Astrocyte (in vitro differentiated cells and primary cell): ENCODE data around the gene SREBF1. TPM values are rescaled to one million over a fixed set of nuclear protein-coding genes. Genes with fewer than 3 reads are reported as not detected.

Experiments
- DNase-seq: peaks from one replicate; pipeline ENCODE4 v3.0.0-alpha.2; 2010; ENCODE audit warnings: low read depth
- FAIRE-seq: peaks from 2 replicates; lab custom pipeline; 2011; peaks lifted over from hg19 to GRCh38; lab: Jason Lieb, UNC
- H2AFZ ChIP-seq: 2 replicates; pipeline ENCODE4 v1.6.0; 2012; ENCODE audit warnings: low read depth, low read length, inconsistent platforms
- H3K27ac ChIP-seq: 2 replicates; pipeline ENCODE4 v1.5.1; 2011; ENCODE audit warnings: low read depth, low read length, inconsistent platforms
- H3K27me3 ChIP-seq: 2 replicates; pipeline ENCODE4 v1.6.0; 2011; ENCODE audit warnings: low read length, inconsistent platforms; ENCODE audit not compliant: insufficient read depth
- H3K36me3 ChIP-seq: 2 replicates; pipeline ENCODE4 v1.5.1; 2011; ENCODE audit warnings: low read length, inconsistent platforms; ENCODE audit not compliant: insufficient read depth
- H3K4me1 ChIP-seq: 2 replicates; pipeline ENCODE4 v1.5.1; 2011; ENCODE audit warnings: low read length, inconsistent platforms; ENCODE audit not compliant: insufficient read depth
- H3K4me2 ChIP-seq: 2 replicates; pipeline ENCODE4 v1.6.0; 2012; ENCODE audit warnings: low read length, inconsistent platforms
- H3K4me3 ChIP-seq: 2 replicates; pipeline ENCODE4 v1.5.1; 2011; ENCODE audit warnings: low read depth, mild to moderate bottlenecking, low read length, inconsistent platforms; ENCODE audit not compliant: insufficient read depth
- H3K79me2 ChIP-seq: 2 replicates; pipeline ENCODE4 v1.6.0; 2012; ENCODE audit warnings: mild to moderate bottlenecking, low read length, inconsistent platforms; ENCODE audit not compliant: insufficient read depth
- H3K9ac ChIP-seq: 2 replicates; pipeline ENCODE4 v1.6.0; 2012; ENCODE audit warnings: mild to moderate bottlenecking, low read length, inconsistent platforms
- H3K9me3 ChIP-seq: 2 replicates; pipeline ENCODE4 v1.5.1; 2012; ENCODE audit warnings: low read depth, mild to moderate bottlenecking, low read length, inconsistent platforms; ENCODE audit not compliant: insufficient read depth
- H4K20me1 ChIP-seq: 2 replicates; pipeline ENCODE4 v1.6.0; 2012; ENCODE audit warnings: low read length, inconsistent platforms; ENCODE audit not compliant: insufficient read depth
- H3K27ac Mint-ChIP-seq: one replicate; pipeline ENCODE4 v1.8.0; 2021; ENCODE audit warnings: mild to moderate bottlenecking, mixed read lengths; ENCODE audit not compliant: unreplicated experiment
- H3K27me3 Mint-ChIP-seq: one replicate; pipeline ENCODE4 v1.8.0; 2021; ENCODE audit warnings: low read depth, mixed read lengths; ENCODE audit not compliant: unreplicated experiment
- H3K36me3 Mint-ChIP-seq: one replicate; pipeline ENCODE4 v1.8.0; 2021; ENCODE audit warnings: low read depth, mixed read lengths; ENCODE audit not compliant: unreplicated experiment
- H3K4me1 Mint-ChIP-seq: one replicate; pipeline ENCODE4 v1.8.0; 2021; ENCODE audit warnings: low read depth, mixed read lengths; ENCODE audit not compliant: unreplicated experiment
- H3K4me3 Mint-ChIP-seq: one replicate; pipeline ENCODE4 v1.8.0; 2021; ENCODE audit warnings: mild to moderate bottlenecking, moderate library complexity, mixed read lengths; ENCODE audit not compliant: unreplicated experiment
- H3K9me3 Mint-ChIP-seq: one replicate; pipeline ENCODE4 v1.8.0; 2021; ENCODE audit warnings: mild to moderate bottlenecking, mixed read lengths; ENCODE audit not compliant: unreplicated experiment
- EZH2 ChIP-seq: IDR thresholded peaks from 2 replicates; pipeline ENCODE4 v1.6.1; 2012; ENCODE audit warnings: mild to moderate bottlenecking, low read length, inconsistent platforms; ENCODE audit not compliant: insufficient read depth
- total RNA-seq: library from RNA; stranded (reverse); gene quantifications from 2 replicates; pipeline ENCODE4 v1.2.1, GENCODE V29; 2021
- TF ChIP-seq, protein P1 (sequence below): IDR thresholded peaks from 2 replicates; pipeline ENCODE4 v1.5.1; 2011; ENCODE audit warnings: low read depth, mild to moderate bottlenecking, inconsistent platforms, low read length, moderate library complexity; ENCODE audit not compliant: insufficient read depth

The SREBF1 gene
- total RNA-seq, 1 donor from 2014 or later, result 65.6 TPM

DNA sequence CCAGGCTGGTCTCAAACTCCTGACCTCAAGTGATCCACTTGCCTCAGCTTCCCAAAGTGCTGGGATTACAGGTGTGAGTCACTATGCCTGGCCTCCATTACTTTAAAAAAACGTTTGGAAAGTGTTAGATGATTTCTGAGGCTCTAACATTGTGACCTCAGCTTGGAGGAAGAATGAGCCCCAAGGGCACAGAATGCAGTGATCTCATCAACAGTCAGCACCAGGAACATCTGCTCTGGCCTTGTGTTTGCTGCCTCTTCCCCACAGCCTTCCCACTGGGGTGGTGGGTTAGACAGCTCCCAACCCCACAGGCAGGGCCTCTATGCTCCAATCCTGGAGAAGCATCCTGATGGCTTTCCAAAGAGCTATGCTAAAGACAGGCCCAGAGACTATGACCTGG lies 37.7 kb upstream of the SREBF1 start:
- H3K27me3 Mint-ChIP-seq, result no peaks in the 10 kb centered on the region
- Histone ChIP-seq H3K9me3 (no peaks in the 10 kb centered on the region), H3K4me2 (no peak overlapping the region), H3K4me1 (peaks cover 26% of the 10 kb centered on the region), H3K27ac (no peak overlapping the region), H3K36me3 (peaks cover 4% of the 10 kb centered on the region), H3K27me3 (no peaks in the 10 kb centered on the region), H2AFZ (no peak overlapping the region), H3K9ac (no peak overlapping the region), H4K20me1 (peaks cover 15% of the 10 kb centered on the region), H3K79me2 (no peaks in the 10 kb centered on the region), H3K4me3 (no peak overlapping the region)
- H3K4me3 Mint-ChIP-seq, result no peak overlapping the region
- H3K27ac Mint-ChIP-seq, result no peak overlapping the region
- FAIRE-seq (no peak), DNase-seq (peak; percentile 68)
- peaks cover 30% of the 10 kb centered on the region for H3K36me3 Mint-ChIP-seq
- peaks cover 18% of the 10 kb centered on the region for H3K4me1 Mint-ChIP-seq
- peaks cover 1% of the 10 kb centered on the region for H3K9me3 Mint-ChIP-seq
- TF ChIP-seq, protein P1, sequence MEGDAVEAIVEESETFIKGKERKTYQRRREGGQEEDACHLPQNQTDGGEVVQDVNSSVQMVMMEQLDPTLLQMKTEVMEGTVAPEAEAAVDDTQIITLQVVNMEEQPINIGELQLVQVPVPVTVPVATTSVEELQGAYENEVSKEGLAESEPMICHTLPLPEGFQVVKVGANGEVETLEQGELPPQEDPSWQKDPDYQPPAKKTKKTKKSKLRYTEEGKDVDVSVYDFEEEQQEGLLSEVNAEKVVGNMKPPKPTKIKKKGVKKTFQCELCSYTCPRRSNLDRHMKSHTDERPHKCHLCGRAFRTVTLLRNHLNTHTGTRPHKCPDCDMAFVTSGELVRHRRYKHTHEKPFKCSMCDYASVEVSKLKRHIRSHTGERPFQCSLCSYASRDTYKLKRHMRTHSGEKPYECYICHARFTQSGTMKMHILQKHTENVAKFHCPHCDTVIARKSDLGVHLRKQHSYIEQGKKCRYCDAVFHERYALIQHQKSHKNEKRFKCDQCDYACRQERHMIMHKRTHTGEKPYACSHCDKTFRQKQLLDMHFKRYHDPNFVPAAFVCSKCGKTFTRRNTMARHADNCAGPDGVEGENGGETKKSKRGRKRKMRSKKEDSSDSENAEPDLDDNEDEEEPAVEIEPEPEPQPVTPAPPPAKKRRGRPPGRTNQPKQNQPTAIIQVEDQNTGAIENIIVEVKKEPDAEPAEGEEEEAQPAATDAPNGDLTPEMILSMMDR, result no peak
- TF ChIP-seq EZH2, result no peak

DNA sequence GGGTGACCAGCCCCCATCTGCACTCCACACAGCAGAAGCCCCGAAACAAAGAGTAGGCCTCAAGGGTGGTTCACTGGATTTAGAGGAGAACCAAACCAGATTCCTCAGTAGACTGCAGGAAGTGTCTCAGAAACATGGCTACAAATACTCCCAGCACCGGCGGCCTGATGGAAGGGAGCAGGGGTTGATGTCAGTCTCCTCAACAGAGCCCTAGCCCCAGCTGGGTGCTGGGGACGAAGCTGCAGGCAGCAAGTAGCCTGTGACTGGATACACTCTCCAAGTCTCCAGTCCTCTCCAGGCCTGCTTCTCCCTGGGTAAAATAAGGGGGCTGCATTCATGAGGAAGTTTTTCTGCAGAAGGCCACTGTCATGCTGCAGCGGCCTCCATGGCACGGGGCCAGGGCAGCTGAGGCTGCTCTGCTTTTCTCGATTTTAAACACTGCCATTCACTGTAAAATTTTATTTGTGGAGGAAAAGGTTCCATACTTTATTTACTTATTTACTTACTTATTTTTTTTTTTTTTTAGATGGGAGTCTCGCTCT lies 36.7 kb upstream of the SREBF1 start:
- peaks cover 12% of the 10 kb centered on the region for H4K20me1 ChIP-seq
- DNase-seq, result no peak
- no peak overlapping the region for H3K9ac ChIP-seq
- H3K4me3 ChIP-seq, result no peak overlapping the region
- H3K9me3 ChIP-seq, result no peaks in the 10 kb centered on the region
- Mint-ChIP-seq H3K4me3 (no peak overlapping the region), H3K27ac (no peak overlapping the region), H3K9me3 (peaks cover 1% of the 10 kb centered on the region), H3K27me3 (no peaks in the 10 kb centered on the region), H3K4me1 (peaks cover 23% of the 10 kb centered on the region), H3K36me3 (peaks cover 28% of the 10 kb centered on the region)
- FAIRE-seq, result no peak
- no peak overlapping the region for H3K27ac ChIP-seq
- TF ChIP-seq EZH2, result no peak
- TF ChIP-seq, protein P1, result no peak
- no peaks in the 10 kb centered on the region for H3K27me3 ChIP-seq
- peaks cover 4% of the 10 kb centered on the region for H3K36me3 ChIP-seq
- H2AFZ ChIP-seq, result no peak overlapping the region
- H3K79me2 ChIP-seq, result no peaks in the 10 kb centered on the region
- no peak overlapping the region for H3K4me2 ChIP-seq
- H3K4me1 ChIP-seq, result peaks cover 22% of the 10 kb centered on the region

DNA sequence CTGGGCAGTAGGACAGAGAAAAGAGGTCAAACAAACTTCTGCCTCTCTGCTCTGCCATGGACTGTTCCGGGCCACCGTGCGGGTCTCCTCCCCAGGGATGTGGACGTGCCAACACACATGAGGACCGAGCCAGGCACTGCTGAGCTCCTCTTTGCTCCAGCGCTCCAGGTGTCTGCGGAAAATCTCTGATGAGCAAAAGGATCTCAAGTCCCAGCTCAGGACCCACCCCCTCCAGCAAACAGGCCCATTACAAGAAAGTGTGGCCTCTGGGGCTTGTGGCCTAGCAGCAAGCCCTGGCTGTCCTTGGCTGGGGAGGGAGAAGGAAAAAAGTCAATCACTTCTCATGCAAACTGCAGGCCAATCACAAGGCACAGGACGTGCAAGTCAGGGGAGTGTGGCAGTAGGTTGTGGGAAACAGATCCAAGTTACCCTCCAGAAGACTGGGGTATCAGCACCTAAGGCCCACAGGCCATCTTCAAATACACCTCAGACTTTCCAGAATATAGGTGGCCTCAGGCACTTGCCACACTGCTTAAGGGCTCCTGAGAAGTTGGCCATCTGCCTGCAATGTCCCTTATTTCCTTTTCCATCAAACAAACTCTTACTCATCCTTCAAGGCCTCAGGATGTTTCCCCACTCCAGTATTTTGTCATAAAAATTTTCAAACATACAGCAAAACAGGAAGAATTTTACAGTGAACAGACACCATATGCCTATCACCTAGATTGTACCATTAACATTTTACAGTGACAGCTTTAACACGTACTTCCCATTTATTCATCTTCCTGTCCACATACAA lies 36.0 kb upstream of the SREBF1 start:
- Mint-ChIP-seq H3K36me3 (peaks cover 25% of the 10 kb centered on the region), H3K9me3 (peaks cover 1% of the 10 kb centered on the region), H3K4me3 (no peak overlapping the region), H3K27ac (peak overlapping the region; percentile 15), H3K4me1 (peaks cover 20% of the 10 kb centered on the region), H3K27me3 (no peaks in the 10 kb centered on the region)
- FAIRE-seq (no peak), DNase-seq (no peak)
- TF ChIP-seq EZH2, result no peak
- TF ChIP-seq, protein P1, result no peak
- Histone ChIP-seq H3K9ac (no peak overlapping the region), H4K20me1 (peaks cover 5% of the 10 kb centered on the region), H3K9me3 (no peaks in the 10 kb centered on the region), H3K27ac (no peak overlapping the region), H3K27me3 (no peaks in the 10 kb centered on the region), H3K4me1 (peaks cover 14% of the 10 kb centered on the region), H3K4me2 (no peak overlapping the region), H3K79me2 (no peaks in the 10 kb centered on the region), H3K4me3 (no peak overlapping the region), H3K36me3 (peaks cover 6% of the 10 kb centered on the region), H2AFZ (no peak overlapping the region)
